A549 (cell line): ENCODE data around the gene IL10. TPM values are rescaled to one million over a fixed set of nuclear protein-coding genes. Genes with fewer than 3 reads are reported as not detected.

Experiments
- ATAC-seq, 2 experiments: fragments of 200-7000 bp in 1 of 2; fragments of >200 bp in 1 of 2; cut with Nextera tagmentation in 1 of 2; cut with Tn5 transposase in 1 of 2; 3 replicates each; pipeline versions ENCODE4 v1.8.0 to v1.9.1; 2018 to 2020; ENCODE audit warnings: mild to moderate bottlenecking in 1 of 2, moderate library complexity in 1 of 2
- CTCF ChIA-PET: fragments of 300-600 bp; sonication (Branson Sonifier 250); formaldehyde crosslinking; extraction: SDS; loops from one replicate; lab custom pipeline; 2021; ENCODE audit warnings: antibody characterized with exemption, inconsistent platforms; lab: Yijun Ruan, JAX
- POLR2A ChIA-PET: fragments of 350-600 bp; formaldehyde crosslinking; extraction: SDS; loops from one replicate; lab custom pipeline; 2021; ENCODE audit warnings: antibody characterized with exemption, inconsistent platforms; lab: Yijun Ruan, JAX
- DNase-seq, 2 experiments: peaks; one replicate each; pipeline versions ENCODE4 v3.0.0 to v3.0.0-alpha.2; 2011 to 2016; ENCODE audit warnings: low read depth in 1 of 2, low spot score in 1 of 2
- FAIRE-seq: peaks from 2 replicates; lab custom pipeline; 2011; peaks lifted over from hg19 to GRCh38; lab: Jason Lieb, UNC
- H3K27ac ChIP-seq, 2 experiments: fragments of >200 bp; sonication (Bioruptor Twin); formaldehyde crosslinking; 3 replicates each; pipeline ENCODE4 v1.5.1; 2016 to 2017
- H3K4me1 ChIP-seq: fragments of >200 bp; sonication (Bioruptor Twin); formaldehyde crosslinking; 3 replicates; pipeline ENCODE4 v1.6.1; 2016
- H3K4me2 ChIP-seq: fragments of >200 bp; sonication (Bioruptor Twin); formaldehyde crosslinking; 3 replicates; pipeline ENCODE4 v1.6.1; 2016
- H3K4me3 ChIP-seq: fragments of >200 bp; sonication (Bioruptor Twin); formaldehyde crosslinking; 3 replicates; pipeline ENCODE4 v1.5.1; 2016
- H3K9me3 ChIP-seq: fragments of >200 bp; sonication (Bioruptor Twin); formaldehyde crosslinking; 3 replicates; pipeline ENCODE4 v1.6.1; 2016
- ATOH8 ChIP-seq: fragments of 250-450 bp; sonication (Bioruptor Pico); IDR thresholded peaks from 2 replicates; pipeline ENCODE4 v1.5.0; 2020; ENCODE audit warnings: low read depth, mild to moderate bottlenecking, moderate library complexity
- BHLHE40 ChIP-seq: IDR thresholded peaks from 2 replicates; pipeline ENCODE4 v1.6.1; 2012; ENCODE audit warnings: low read depth, low read length, inconsistent platforms
- CBX2 ChIP-seq: fragments of 200-600 bp; sonication (generic); IDR thresholded peaks from 2 replicates; pipeline ENCODE4 v1.6.1; 2016; ENCODE audit warnings: low read depth, mild to moderate bottlenecking, borderline replicate concordance
- CEBPB ChIP-seq, 2 experiments: fragments of >200 bp in 1 of 2; sonication (Bioruptor Twin) in 1 of 2; formaldehyde crosslinking in 1 of 2; IDR thresholded peaks; 2 replicates each; pipeline ENCODE4 v1.6.1; 2012 to 2016
- CHD2 ChIP-seq: fragments of 150-350 bp; IDR thresholded peaks from 2 replicates; pipeline ENCODE4 v1.6.1; 2014; ENCODE audit warnings: low read length; ENCODE audit not compliant: partially characterized antibody
- CHD4 ChIP-seq: fragments of 200-600 bp; sonication (generic); IDR thresholded peaks from 2 replicates; pipeline ENCODE4 v1.6.1; 2016; ENCODE audit warnings: antibody characterized with exemption, mild to moderate bottlenecking, borderline replicate concordance
- E2F6 ChIP-seq: IDR thresholded peaks from 2 replicates; pipeline ENCODE4 v1.6.1; 2012; ENCODE audit warnings: low read depth, borderline replicate concordance
- EHMT2 ChIP-seq: fragments of 200-600 bp; sonication (generic); IDR thresholded peaks from 2 replicates; pipeline ENCODE4 v1.6.1; 2016; ENCODE audit warnings: antibody characterized with exemption, low read depth, mild to moderate bottlenecking, moderate library complexity
- EP300 ChIP-seq, 2 experiments: fragments of >200 bp; sonication (Bioruptor Twin); formaldehyde crosslinking; IDR thresholded peaks; 2 replicates in 1 of 2; 3 replicates in 1 of 2; pipeline ENCODE4 v1.6.1; 2016 to 2017
- FOSB ChIP-seq: fragments of 250-450 bp; sonication (Bioruptor Pico); IDR thresholded peaks from 2 replicates; pipeline ENCODE4 v1.5.0; 2020; ENCODE audit warnings: mild to moderate bottlenecking, moderate library complexity
- FOSL2 ChIP-seq, 2 experiments: fragments of 450-650 bp in 1 of 2; fragments of >200 bp in 1 of 2; sonication (Bioruptor Twin) in 1 of 2; formaldehyde crosslinking; IDR thresholded peaks; 2 replicates each; pipeline versions ENCODE4 v1.5.0 to v1.6.1; 2016 to 2020; ENCODE audit warnings: mild to moderate bottlenecking in 1 of 2, moderate library complexity in 1 of 2
- HOXB13 ChIP-seq: fragments of 250-450 bp; sonication (Bioruptor Pico); IDR thresholded peaks from 2 replicates; pipeline ENCODE4 v1.5.0; 2020; ENCODE audit warnings: low read depth, mild to moderate bottlenecking, moderate library complexity
- JUNB ChIP-seq: fragments of >200 bp; sonication (Bioruptor Twin); formaldehyde crosslinking; IDR thresholded peaks from 2 replicates; pipeline ENCODE4 v1.6.1; 2016
- KDM1A ChIP-seq: fragments of 200-600 bp; sonication (generic); IDR thresholded peaks from 2 replicates; pipeline ENCODE4 v1.6.1; 2016; ENCODE audit warnings: low read depth, mild to moderate bottlenecking
- MAFK ChIP-seq: fragments of 450-650 bp; IDR thresholded peaks from 2 replicates; pipeline ENCODE4 v1.6.1; 2014; ENCODE audit not compliant: partially characterized antibody
- MAZ ChIP-seq: fragments of 150-350 bp; IDR thresholded peaks from 2 replicates; pipeline ENCODE4 v1.6.1; 2014; ENCODE audit warnings: antibody characterized with exemption, low read depth, low read length, borderline replicate concordance
- NR3C1 ChIP-seq: fragments of >200 bp; sonication (Bioruptor Twin); formaldehyde crosslinking; IDR thresholded peaks from 3 replicates; pipeline ENCODE4 v1.6.1; 2017
- RARB ChIP-seq: fragments of 250-450 bp; sonication (Bioruptor Pico); IDR thresholded peaks from 2 replicates; pipeline ENCODE4 v1.8.0; 2021; ENCODE audit warnings: mild to moderate bottlenecking, moderate library complexity
- RCOR1 ChIP-seq: fragments of 150-350 bp; IDR thresholded peaks from 2 replicates; pipeline ENCODE4 v1.6.1; 2014; ENCODE audit warnings: antibody characterized with exemption, low read length, low read depth
- RNF2 ChIP-seq: fragments of 200-600 bp; sonication (generic); IDR thresholded peaks from 2 replicates; pipeline ENCODE4 v1.6.1; 2016; ENCODE audit warnings: low read depth, mild to moderate bottlenecking, antibody characterized with exemption, moderate library complexity, borderline replicate concordance
- TFCP2L1 ChIP-seq: fragments of 250-450 bp; sonication (Bioruptor Pico); IDR thresholded peaks from 2 replicates; pipeline ENCODE4 v1.5.0; 2021; ENCODE audit warnings: mild to moderate bottlenecking
- ZFP36 ChIP-seq: fragments of 450-650 bp; IDR thresholded peaks from 2 replicates; pipeline ENCODE4 v1.6.1; 2014; ENCODE audit warnings: borderline replicate concordance; ENCODE audit not compliant: partially characterized antibody
- ZNF302 ChIP-seq: fragments of 250-450 bp; sonication (Bioruptor Pico); IDR thresholded peaks from 2 replicates; pipeline ENCODE4 v1.9.0; 2021; ENCODE audit warnings: inconsistent platforms, mild to moderate bottlenecking, moderate library complexity
- ZSCAN20 ChIP-seq: fragments of 250-450 bp; sonication (Bioruptor Pico); IDR thresholded peaks from 2 replicates; pipeline ENCODE4 v1.8.0; 2022; ENCODE audit warnings: mild to moderate bottlenecking, moderate library complexity
- WGBS: methylation state at CpG from one replicate; pipeline ENCODE4 v1.1.6; 2017; ENCODE audit errors: missing lambda C conversion rate; 5-methylcytosine and 5-hydroxymethylcytosine counted together
- polyA plus RNA-seq, 4 experiments: library from polyadenylated mRNA; depleted of rRNA in 3 of 4; stranded (reverse); fragments of >200 nt; fragmentation: RNase III in 1 of 4; extraction: RNeasy Plus Mini Kit Qiagen cat#74134 plus additional on column Dnase treatment in 1 of 4; gene quantifications; 2 replicates in 3 of 4; 3 replicates in 1 of 4; pipeline ENCODE4 v1.2.3, GENCODE V29; 2011 to 2017

The IL10 gene
- polyA plus RNA-seq, 2 of the 4 experiments (the other 2 are of a cell fraction), result not detected

- H3K4me3 ChIP-seq, result no peak overlapping the region
- no peaks in the 10 kb centered on the region for H3K9me3 ChIP-seq
- no peak for DNase-seq
- POLR2A ChIA-PET, result no interaction called here
- no peak for TF ChIP-seq JUNB
- TF ChIP-seq CHD2, result no peak
- CTCF ChIA-PET, result interaction anchor here (0.6 to 1.8 kb wide), 9 partner anchors 8 to 164 kb away, joined by 3 to 7 read pairs (median 3); no protein-coding TSS in a partner anchor
- FAIRE-seq, result no peak
- no peak overlapping the region; a peak in 1 of 6 replicates for H3K27ac ChIP-seq
- 59% methylated on average over 3 of the region's 3 CpGs for WGBS
- no peaks in the 10 kb centered on the region for H3K4me1 ChIP-seq
- no peak for ATAC-seq
- no peak overlapping the region for H3K4me2 ChIP-seq
These were observed 23.8 kb downstream of the IL10 start for GRCh38 chr1:206748348-206749030.

DNA sequence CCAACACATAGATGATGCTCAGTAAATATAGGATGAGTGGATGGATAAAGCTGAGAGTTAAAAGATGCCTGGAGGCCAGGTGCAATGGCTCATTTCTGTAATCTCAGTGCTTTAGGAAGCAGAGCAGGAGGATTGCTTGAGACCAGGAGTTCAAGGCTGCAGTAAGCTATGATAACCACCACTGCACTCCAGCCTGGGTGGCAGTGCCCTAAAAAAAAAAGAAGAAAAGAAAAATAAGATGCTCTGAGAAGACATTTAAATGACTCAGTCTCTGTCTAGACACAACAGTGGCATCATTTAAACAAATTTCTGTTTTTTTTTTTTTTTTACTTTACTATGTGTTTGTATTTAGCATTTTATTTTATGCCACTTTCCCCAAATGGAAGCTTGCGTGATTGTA lies 27.0 kb downstream of the IL10 start:
- no peak for DNase-seq
- H3K9me3 ChIP-seq, result no peaks in the 10 kb centered on the region
- no peak overlapping the region for H3K4me2 ChIP-seq
- no peak for FAIRE-seq
- no peak overlapping the region for H3K27ac ChIP-seq
- H3K4me3 ChIP-seq, result no peak overlapping the region
- ChIA-PET POLR2A (no interaction called here), CTCF (interaction anchor here (0.6 to 4.1 kb wide), 9 partner anchors 11 to 237 kb away, joined by 3 to 23 read pairs (median 4); no protein-coding TSS in a partner anchor)
- TF ChIP-seq NR3C1, result no peak
- no peak for TF ChIP-seq RCOR1
- no peak for TF ChIP-seq BHLHE40
- no peak for TF ChIP-seq RARB (CRISPR knock-in tag)
- no peak for TF ChIP-seq FOSB (CRISPR knock-in tag)
- TF ChIP-seq RNF2, result no peak
- no peak for TF ChIP-seq EP300 (IDR thresholded peaks at IDR 0.05)
- no peak for TF ChIP-seq ZSCAN20
- TF ChIP-seq CEBPB (IDR thresholded peaks at IDR 0.05), result no peak
- ATAC-seq, result no peak; a peak in 1 of 6 replicates
- H3K4me1 ChIP-seq, result no peaks in the 10 kb centered on the region
- WGBS, result 92% methylated on average over 1 of the region's 1 CpG

- no peak for DNase-seq
- Histone ChIP-seq H3K4me1 (no peaks in the 10 kb centered on the region), H3K9me3 (no peaks in the 10 kb centered on the region), H3K4me3 (no peak overlapping the region), H3K27ac (no peak overlapping the region), H3K4me2 (no peak overlapping the region)
- peak; percentile 22 to 45; a peak in 3 of 6 replicates for ATAC-seq
- ChIA-PET POLR2A (no interaction called here), CTCF (interaction anchor here (0.7 to 4.1 kb wide), 8 partner anchors 10 to 238 kb away, joined by 3 to 23 read pairs (median 4); no protein-coding TSS in a partner anchor)
- TF ChIP-seq E2F6 (no peak), JUNB (no peak), FOSB (CRISPR knock-in tag) (no peak), CEBPB (IDR thresholded peaks at IDR 0.05) (no peak), ATOH8 (CRISPR knock-in tag) (no peak), ZNF302 (CRISPR knock-in tag) (no peak), CBX2 (no peak), FOSL2 (IDR thresholded peaks at IDR 0.05) (no peak), FOSL2 (CRISPR knock-in tag; IDR thresholded peaks at IDR 0.05) (no peak)
- WGBS, result 78% methylated on average over 3 of the region's 4 CpGs
- FAIRE-seq, result no peak
These were observed 27.6 kb downstream of the IL10 start for GRCh38 chr1:206744683-206745082.

DNA sequence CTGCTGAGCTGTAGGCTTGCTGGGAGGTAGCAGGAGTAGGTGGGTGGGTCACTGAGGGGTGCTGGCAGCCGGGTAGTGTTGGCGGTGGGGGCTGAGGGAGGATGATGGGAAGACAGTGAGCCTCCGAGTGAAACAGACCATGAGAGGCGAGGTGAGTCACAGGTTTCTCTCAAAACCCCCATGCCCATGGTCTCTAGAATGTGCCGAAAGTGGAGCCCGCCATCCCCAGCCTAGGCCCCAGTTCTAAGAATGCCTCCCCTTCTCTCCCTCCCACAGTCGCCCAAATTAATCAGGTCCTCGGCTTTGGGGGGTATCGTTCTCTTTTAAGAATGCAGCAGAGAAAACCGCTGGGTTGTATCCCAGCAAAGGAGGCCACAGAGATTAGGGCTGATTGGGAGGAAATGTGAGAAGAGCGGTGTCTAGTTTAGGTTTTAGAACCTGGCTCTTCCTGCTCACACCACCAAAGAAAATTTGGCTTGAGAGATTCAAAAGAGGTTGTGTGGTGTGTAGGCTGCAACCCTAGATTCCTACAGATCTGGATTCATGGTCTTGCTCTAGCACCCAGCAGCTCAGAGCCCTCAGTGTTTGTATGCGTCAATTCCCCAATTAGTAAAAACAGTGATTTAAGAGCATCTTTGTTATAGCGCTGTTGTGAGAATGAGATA lies 29.4 kb downstream of the IL10 start:
- Histone ChIP-seq H3K4me1 (peaks cover 6% of the 10 kb centered on the region; the same call in 1 of the 3 replicates), H3K9me3 (no peaks in the 10 kb centered on the region), H3K4me2 (no peak overlapping the region), H3K4me3 (no peak overlapping the region), H3K27ac (no peak overlapping the region)
- no peak for DNase-seq
- WGBS, result 81% methylated on average over 13 of the region's 13 CpGs
- no peak for ATAC-seq
- ChIA-PET POLR2A (no interaction called here), CTCF (interaction anchor here (1.0 to 4.1 kb wide), 5 partner anchors 8 to 200 kb away, joined by 4 to 23 read pairs (median 9); no protein-coding TSS in a partner anchor)
- no peak for FAIRE-seq
- no peak for TF ChIP-seq ZFP36
- no peak for TF ChIP-seq FOSB (CRISPR knock-in tag)
- no peak for TF ChIP-seq E2F6
- TF ChIP-seq TFCP2L1 (CRISPR knock-in tag), result no peak
- no peak for TF ChIP-seq KDM1A
- no peak for TF ChIP-seq MAZ
- no peak for TF ChIP-seq HOXB13 (CRISPR knock-in tag)
- no peak for TF ChIP-seq NR3C1
- no peak for TF ChIP-seq MAFK
- no peak for TF ChIP-seq BHLHE40
- no peak for TF ChIP-seq EHMT2
- TF ChIP-seq CHD4, result no peak
